AG08396 (cell line): ENCODE results near the gene RIPPLY3.
"Not testable (repeated sequence)": the region's sequence is repeated elsewhere in the genome, so short reads cannot be mapped to it uniquely, and the experiment has no call there.

ENCODE experiments used
- DNase-seq: peaks from one replicate; pipeline ENCODE4 v3.0.0; 2012; ENCODE audit warnings: low spot score, mixed read lengths

The RIPPLY3 gene

DNA sequence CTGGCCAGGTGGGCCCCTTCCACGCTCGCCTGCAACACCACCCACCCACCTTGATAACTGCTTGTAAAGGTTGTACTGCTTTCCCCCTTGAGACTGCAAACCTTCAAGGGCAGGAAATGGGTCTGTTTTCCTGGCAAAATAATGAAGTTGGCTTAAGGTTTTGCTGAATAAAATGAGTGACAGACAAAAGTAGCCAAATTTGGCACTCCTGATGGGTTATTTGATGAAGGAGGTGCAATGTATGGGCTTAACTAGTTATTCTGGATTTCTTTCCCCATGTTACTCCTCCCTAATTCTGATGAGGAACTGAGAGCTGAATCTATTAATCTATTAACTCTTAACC lies 25.5 kb upstream of the RIPPLY3 start:
- no peak for DNase-seq

DNA sequence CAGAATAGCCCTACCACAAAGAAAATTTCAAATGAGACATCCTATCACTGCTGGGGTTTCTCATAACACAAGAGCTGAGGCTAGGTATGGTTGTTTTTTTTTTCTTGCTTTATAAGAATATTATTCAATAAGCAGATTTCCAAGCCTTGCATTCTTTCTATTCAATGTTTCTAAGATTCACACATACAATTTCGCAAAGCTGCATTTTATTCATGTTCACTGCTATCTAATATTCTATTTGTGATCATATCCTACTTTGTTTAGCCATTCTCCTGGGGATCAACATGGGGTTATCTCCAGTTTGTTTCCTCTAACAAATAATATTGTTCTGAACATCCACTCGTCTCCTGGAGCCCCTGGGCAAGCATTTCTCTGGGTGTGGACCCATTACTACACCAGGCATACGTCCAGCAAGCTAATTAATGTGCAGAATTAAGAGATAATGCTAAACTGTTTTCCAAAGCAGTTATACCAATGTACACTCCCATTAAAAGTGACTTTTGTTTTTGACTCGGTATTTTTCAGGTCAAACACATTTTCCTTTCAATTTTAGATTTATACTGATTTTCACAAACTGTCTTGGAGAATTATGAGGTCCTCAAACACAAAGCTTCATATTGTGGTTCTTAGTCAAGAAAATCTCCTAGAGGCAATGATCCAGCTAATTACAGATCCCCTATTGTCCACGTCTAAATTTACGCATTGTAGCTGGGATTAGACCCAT lies 24.4 kb upstream of the RIPPLY3 start:
- DNase-seq: no peak

DNA sequence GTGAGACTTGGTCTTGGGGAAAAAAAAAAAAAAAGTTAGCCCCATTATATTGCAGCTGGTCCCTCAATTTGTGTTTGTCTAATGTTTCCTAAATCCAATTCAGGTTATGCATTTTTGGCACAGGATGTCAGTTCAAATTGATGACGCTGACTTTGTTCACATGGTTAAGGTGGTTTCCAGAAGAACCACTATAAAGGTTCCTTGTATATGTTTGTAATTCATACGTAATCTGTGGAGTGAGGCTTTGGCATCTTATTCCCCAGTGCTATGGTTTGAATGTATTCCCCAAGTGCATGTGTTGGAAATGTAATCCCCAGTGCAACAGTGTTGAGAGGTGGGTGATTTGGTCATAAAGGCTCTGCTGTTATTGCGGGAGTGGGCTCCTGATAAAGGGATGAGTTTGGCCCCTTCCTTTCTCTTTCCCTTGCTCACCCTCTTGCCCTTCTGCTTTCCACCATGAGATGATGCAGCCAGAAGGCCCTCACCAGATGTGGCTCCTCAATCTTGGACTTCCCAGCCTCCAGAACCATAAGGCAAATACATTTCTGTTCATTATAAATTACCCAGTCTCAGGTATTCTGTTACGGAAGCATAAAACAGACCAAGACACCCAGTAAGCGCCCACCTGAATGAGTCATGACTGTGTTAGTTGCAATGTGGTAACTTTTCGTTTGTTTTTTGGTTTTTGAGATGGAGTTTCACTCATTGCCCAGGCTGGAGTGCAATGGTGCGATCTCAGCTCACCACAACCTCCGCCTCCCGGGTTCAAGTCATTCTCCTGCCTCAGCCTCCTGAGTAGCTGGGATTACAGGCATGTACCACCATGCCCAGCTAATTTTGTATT lies 20.5 kb upstream of the RIPPLY3 start:
- DNase-seq: no peak

DNA sequence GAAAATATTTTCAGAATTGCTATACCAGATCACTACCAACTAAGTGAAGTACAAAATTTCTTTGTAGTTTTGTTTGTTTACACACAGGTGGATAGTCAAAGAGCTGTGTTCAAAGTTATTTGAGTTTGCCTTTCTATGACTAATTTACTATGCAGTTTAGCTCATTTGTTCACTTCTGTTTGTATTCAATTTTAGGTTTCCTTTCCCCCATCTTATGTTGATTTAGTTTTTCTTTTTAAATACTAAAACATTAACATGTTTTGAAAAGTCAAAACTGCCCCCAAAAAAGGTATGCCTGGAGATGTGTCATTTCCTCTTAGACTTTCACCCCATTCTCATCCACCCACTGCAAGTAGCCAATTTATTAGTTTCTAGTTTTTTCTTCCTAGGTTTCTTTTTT lies 18.7 kb upstream of the RIPPLY3 start:
- DNase-seq: no peak

DNA sequence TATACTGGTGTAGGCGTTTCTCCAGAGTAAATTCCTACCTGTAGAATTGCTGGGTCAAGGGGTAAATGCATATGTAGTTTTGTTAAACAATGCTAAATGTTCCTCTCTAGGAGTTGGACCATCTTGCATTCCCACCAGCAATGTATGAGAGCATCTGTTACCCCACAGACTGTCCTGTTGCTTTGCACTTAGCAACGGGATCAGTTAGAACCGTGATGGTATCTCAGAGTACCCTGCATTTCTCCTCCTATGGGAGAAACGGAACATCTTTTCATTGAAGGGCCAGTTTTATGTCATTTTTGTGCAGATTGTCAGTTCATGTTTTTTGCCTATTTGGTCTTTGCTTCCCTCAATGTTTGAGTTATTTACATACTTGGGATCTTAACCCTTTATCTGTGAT lies 18.0 kb upstream of the RIPPLY3 start:
- DNase-seq: no peak

DNA sequence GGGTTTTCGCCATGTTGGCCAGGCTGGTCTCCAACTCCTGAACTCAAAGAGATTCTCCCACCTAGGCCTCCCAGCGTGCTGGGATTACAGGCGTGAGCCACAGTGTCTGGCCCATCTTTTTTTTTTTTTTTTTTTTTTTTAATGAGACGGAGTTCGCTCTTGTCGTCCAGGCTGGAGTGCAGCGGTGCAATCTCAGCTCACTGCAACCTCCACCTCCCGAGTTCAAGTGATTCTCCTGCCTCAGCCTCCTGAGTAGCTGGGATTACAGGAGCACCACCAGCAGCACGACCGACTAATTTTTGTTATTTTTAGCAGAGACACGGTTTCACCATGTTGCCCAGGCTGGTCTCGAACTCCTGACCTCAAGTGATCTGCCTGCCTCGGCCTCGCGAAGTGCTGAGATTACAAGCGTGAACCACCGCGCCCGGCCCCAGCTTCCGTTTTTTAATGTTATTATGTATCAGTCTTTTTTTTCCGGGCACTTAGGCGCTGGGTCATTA lies 17.3 kb upstream of the RIPPLY3 start:
- not testable (repeated sequence) for DNase-seq

DNA sequence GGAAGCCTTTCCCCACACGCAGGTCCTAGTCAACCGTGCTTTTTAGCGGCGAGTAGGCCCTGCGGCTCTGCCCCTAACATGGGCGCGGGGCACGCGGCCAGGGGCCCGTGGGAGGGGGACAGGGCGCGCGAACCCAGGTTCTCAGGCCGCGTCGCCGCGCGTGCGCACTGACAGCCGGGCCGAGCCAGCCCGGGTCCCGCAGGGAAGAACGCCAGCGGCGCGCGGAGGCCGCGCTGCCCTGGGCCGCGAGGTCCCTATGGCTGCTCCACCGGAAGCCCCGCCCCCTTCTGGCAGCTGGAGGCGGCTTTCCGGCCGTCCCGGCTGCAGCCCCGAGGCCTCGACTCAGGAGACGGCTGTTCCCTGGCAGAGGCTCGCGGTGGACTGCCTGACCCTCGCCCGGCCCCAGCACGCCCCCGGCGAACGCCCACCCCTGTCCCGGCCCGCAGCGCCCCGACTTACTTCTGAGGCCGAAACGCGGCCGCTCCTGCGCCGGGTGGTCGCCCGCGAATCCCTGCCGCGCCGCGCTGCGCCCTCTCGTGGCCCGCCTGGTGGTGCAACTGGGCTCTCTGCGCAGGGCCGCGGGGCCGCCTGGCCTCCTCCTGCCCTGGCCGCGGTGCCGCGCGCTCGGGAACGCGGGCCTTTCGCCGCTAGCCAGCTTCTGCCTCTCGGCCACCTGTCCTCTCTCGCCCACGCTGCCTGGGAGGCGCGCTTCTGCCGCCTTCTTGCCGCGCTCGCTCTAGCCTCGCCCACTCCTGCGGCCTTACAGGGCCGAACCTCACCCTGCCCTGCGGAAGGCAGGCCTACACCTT lies 16.6 kb upstream of the RIPPLY3 start:
- peak; percentile 100 for DNase-seq

DNA sequence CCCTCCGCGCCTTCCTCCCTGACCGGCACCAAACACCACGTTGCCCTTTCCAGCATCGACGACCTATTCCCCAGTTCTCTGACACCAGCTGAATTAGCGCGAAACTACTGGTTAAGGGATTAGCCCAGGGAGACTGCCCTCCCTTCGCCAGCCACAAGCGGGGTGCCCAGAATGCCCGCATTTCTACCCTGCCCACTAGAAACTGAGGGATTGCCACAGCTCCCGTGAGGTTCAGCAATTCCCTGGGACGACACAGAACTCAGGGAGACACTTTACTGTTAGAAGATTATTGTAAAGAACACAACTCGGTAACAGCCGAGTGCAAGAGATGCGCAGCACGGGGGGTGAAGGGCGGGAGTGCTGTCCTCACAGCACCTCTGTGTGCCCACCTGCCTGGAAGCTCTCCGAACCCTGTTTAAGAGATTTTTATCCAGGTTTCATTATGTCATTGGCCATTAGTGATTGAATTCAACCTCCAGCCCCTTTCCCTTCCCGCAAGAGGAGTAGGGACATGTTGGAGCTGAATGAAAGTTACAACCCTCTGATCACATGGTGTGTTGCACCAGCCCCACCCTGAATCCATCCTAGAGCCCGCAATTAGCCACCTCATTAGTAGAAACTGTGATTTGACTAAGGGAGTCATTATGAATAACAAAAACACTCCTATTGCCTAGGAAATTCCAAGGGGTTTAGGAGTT lies 15.8 kb upstream of the RIPPLY3 start:
- DNase-seq: no peak

DNA sequence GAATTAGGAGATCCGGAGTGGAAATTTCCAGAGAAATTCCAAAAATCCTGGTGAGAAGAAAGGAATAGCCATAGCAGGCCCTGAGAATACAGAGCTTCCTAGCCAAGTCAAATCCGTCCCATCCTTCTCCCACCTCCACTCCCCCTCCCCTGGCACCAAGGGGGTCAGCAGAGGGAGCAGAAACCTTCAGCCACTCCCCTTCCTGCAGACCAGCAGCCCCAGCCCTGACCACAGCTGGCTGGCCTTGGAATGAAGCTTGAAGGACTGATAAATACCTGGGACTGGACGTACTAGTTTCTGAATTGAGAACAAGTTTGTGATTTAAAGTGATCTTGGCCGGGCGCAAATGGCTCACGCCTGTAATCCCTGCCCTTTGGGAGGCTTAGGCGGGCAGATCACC lies 13.8 kb upstream of the RIPPLY3 start:
- DNase-seq: no peak

DNA sequence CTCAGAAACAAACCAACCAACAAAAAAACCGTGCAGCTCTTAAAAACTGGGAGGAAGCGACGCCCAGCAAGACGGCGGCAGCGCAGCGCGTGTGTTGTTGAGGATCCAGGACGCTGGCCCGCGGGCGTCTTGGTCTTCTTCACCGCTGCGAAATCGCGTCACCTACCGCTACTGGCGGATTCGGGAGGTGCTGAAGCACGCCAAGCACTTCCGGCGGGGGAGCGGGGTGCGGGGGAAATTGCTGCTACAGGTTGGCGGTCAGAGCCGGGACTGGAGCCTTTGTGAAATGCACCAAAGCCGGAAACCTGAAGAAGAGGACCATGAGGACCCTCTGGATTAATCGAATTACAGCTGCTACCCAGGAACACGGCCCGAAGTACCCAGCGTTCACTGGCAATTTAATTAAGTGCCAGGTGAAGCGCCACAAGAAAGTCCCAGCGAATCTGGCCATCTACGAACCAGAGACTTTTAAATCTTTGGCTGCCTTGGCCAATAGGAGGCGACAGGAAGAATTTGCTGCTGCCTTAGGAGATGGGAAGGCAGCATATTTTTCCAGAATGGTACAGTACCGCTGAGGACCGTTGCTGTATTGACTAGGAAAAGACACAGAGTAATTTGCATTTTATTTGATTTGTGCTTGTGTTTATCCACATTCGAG lies 11.9 kb upstream of the RIPPLY3 start:
- DNase-seq: no peak

DNA sequence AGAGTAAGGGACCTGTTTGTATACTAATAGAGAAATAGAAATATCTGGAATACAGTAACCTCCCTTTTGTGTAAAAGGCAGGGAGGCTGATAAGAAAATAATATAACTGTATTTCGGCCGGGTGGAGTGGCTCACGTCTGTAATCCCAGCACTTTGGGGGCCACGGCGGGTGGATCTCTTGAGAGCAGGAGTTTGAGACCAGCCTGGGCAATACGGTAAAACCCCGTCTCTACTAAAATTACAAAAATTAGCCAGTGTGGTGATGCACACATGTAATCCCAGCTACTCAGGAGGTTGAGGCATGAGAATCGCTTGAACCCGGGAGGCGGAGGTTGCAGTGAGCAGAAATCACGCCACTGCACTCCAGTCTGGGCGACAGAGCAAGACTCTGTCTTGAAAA lies 11.2 kb upstream of the RIPPLY3 start:
- not testable (repeated sequence) for DNase-seq

DNA sequence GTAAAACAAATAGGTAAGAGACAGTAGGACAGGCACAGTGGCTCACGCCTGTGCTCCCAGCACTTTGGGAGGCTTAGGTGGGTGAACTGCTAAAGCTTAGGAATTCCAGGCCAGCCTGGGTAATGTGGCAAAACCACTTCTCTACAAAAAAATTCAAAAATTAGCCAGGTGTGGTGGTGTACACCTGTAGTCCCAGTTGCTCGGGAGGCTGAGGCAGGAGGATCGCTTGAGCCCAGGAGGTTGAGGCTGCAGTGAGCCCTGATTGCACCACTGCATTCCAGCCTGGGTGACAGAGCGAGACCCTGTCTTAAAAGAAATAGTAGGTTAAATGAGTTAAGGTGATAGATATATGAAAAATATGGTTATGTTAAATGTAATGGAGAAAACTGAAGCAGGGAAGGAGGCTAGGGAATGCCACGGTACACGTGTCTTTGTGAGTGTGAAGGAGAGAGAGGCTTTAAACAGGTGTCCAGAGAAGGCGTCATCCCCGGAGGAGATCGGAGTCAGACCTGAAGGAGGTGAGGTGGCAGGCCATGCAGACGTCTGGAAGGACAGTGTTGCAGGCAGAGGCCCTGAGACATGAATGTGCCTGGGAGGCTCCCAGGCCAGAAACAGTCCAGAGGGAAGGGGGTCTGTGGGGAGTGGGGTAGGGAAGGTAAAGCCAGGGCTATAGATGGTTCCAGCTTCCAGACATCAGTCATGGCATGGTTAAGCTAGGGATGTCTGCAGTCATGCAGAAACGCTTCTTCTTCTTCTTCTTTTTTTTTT lies 7.2 kb upstream of the RIPPLY3 start:
- DNase-seq: no peak

DNA sequence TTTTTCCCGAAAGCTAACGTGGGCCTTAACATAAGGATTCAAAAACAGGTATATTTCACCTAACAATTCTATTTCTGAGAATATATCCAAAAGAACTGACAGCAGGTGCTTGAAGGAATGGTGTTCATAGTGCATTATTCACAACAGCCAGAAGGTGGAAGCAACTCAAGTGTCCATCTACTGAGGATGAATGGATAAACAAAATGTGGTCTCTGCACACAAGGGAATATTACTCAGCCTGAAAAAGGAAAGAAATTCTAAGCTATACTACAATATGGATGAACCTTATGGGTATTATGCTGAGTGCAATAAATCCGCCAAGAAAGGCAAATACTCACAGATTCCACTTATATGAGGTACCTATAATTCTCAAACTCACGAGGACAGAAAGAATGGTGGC lies 6.1 kb upstream of the RIPPLY3 start:
- no peak for DNase-seq

DNA sequence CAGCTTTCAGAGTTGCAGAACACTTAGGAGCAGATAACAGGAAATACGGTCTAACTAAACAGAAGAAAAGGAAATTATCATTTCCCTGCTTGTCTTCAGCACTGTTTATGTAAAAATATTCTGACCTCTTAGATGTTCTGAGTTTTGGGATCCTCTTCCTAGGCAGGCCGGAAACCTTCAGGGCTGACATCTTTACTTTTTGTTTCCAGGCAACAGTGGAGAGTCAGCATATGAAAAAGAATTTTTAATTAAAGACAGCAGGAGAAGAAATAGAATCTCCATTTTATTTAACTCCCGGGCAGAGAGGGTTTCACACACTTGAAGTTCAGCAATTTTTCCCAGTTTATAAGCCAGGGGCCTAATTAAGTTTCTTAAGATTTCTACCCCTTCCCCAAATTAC lies 5.1 kb upstream of the RIPPLY3 start:
- DNase-seq: no peak

DNA sequence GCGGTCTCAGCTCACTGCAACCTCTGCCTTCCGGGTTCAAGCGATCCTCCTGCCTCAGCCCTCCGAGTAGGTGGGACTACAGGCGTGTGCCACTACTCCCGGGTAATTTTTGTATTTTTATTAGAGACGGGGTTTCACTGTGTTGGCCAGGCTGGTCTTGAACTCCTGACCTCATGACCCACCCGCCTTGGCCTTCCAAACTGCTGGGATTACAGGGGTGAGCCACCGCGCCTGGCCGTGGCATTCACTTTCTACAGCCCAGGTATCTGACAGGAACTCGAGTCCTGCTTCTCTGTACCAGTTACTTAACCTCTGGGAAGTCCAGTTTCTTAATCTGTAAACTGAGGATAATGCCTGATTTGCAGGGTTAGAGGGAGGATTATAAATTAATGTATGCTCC lies 3.7 kb upstream of the RIPPLY3 start:
- not testable (repeated sequence) for DNase-seq

DNA sequence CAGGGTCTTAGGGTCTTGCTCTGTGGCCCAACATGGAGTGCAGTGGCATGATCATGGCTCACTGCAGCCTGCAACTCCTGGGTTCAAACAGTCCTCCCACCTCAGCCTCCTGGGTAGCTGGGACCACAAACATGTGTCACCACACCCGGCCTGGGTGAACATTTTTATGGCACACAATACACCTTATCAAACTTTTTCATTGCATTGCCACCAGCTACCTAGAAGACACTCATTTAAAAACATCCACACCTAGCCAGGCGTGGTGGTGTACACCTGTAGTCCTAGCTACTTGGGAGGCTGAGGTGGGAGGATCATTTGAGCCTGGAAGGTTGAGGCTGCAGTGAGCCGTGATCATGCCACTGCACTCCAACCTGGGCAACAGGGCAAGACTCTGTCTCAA lies 2.6 kb upstream of the RIPPLY3 start:
- DNase-seq: not testable (repeated sequence)

DNA sequence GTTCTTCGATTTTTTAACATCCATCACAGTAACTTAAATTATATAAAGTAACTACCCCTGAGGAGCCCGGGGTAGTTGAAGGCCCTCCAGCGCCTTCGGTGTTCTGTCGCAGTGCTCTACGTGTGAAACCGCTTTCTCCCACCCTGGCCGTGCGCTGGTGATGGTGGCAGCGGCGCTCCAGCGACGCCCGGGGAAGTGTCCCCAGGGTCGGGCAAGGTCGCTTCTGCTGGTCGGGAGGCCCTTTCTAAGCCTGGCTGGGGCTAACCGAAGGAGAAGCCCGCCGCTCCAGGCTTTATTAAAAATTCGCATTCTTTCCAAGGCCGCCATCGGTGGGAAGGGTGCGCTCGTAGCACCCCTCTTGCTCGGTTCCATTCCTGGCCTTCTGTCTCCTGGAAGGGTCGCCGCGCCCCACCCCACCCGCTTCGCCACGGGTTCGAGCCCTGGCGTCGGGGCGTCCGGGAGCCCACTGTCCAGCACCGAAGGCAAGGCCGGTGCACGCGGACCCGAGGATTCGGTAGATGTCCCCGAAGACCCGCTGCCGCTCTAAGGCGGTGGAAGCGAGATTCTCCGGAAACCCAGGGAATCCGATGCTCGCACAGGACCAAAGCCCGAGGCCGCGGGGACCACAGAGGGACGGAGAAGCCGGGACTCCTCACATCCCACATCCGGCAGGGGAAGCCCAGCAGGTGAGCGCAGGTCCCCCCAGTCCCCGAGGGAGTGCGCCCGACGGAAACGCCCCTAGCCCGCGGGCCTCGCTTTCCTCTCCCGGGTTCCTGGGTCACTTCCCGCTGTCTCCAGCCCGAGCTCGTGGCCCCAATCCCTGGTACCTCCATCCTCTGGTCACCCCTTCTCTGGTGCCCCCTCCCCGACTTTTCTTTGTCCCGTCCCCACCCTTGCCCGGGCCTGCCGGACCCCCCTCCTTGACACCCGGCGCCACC lies 685 bp upstream of the RIPPLY3 start:
- no peak for DNase-seq

DNA sequence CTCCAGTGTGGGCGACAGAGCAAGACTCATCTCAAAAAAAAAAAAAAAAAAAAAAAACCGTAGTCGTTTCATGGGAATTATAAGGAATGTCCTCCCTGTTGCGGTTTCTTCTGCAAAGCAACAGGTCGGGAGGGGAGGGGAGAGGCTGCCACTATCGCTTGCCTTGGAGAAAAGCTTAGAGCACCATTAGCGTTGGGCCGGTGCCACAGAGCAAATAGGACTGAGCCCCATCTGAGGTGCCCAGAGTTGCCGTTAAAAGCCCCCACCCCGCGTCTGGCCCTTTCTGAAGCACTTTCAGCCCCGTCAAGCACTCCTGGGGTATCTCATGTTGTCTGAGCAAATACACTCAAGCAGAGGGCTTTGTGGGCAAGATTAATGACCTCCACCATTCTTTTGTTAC lies 2.2 kb downstream of the RIPPLY3 start:
- no peak for DNase-seq

DNA sequence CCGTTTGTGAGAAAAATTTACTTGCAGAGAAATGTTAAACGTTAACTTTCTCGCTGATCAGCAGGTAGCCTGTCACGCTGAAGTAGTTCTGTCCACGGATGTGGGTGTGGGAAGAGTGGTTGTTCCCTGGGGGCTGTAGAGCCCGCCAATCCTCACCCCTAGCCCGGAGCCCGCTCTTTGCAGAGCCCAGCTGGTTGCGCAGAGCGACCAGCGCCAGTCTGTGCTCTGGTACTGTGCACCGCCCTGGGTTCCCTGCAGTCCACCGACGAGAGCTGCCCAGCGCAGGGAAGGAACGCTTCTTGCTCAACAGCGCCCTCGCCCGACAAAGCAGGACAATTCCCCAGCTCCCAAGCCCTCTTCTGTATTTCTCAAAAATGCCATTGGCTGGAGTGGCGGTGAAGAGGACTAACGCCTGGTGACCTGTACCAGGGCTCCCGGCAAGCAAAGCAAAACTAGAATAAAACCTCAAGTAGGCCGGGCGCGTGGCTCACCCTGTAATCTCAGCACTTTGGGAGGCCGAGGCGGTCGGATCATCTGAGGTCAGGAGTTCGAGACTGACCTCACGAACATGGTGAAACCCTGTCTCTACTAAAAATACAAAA lies 3.3 kb downstream of the RIPPLY3 start:
- DNase-seq: peak; percentile 89
